HEK293 (cell line): ENCODE measurements around the gene RRAS.

Experiments used
- PATZ1 ChIP-seq: fragments of 450-650 bp; formaldehyde crosslinking; IDR thresholded peaks from 2 replicates; pipeline ENCODE4 v1.5.1; 2016; ENCODE audit warnings: missing biosample characterization, missing genetic modification characterization
- PBX3 ChIP-seq: sonication (generic); formaldehyde crosslinking; IDR thresholded peaks from 2 replicates; pipeline ENCODE4 v1.8.1; 2022; ENCODE audit warnings: mild to moderate bottlenecking, moderate library complexity, missing genetic modification reagents
- REPIN1 ChIP-seq: fragments of 450-650 bp; formaldehyde crosslinking; IDR thresholded peaks from 2 replicates; pipeline ENCODE4 v1.5.1; 2017; ENCODE audit warnings: missing biosample characterization, missing genetic modification characterization, low read depth
- SP2 ChIP-seq: fragments of 450-650 bp; formaldehyde crosslinking; IDR thresholded peaks from 2 replicates; pipeline ENCODE4 v1.5.1; 2016; ENCODE audit warnings: missing biosample characterization, missing genetic modification characterization
- TCF7L2 ChIP-seq: IDR thresholded peaks from 2 replicates; pipeline ENCODE4 v1.6.1; 2011; ENCODE audit warnings: low read depth, mild to moderate bottlenecking, inconsistent platforms, low read length, moderate library complexity, borderline replicate concordance
- WT1 ChIP-seq: fragments of 450-650 bp; formaldehyde crosslinking; IDR thresholded peaks from 2 replicates; pipeline ENCODE4 v1.5.1; 2016; ENCODE audit warnings: missing biosample characterization, missing genetic modification characterization
- ZBTB7A ChIP-seq: fragments of 450-650 bp; formaldehyde crosslinking; IDR thresholded peaks from 2 replicates; pipeline ENCODE4 v1.5.1; 2016; ENCODE audit warnings: low read depth, missing biosample characterization, missing genetic modification characterization
- ZFP69B ChIP-seq: fragments of 450-650 bp; formaldehyde crosslinking; IDR thresholded peaks from 2 replicates; pipeline ENCODE4 v1.5.1; 2016; ENCODE audit warnings: missing biosample characterization, missing genetic modification characterization
- ZNF112 ChIP-seq: fragments of 450-650 bp; formaldehyde crosslinking; IDR thresholded peaks from 2 replicates; pipeline ENCODE4 v1.5.0; 2017; ENCODE audit warnings: missing biosample characterization, missing genetic modification characterization
- ZNF114 ChIP-seq: fragments of 450-650 bp; formaldehyde crosslinking; IDR thresholded peaks from 2 replicates; pipeline ENCODE4 v1.5.0; 2017; ENCODE audit warnings: missing biosample characterization, missing genetic modification characterization
- ZNF202 ChIP-seq: fragments of 450-650 bp; formaldehyde crosslinking; IDR thresholded peaks from 2 replicates; pipeline ENCODE4 v1.5.1; 2016; ENCODE audit warnings: missing biosample characterization, missing genetic modification characterization, borderline replicate concordance
- ZNF221 ChIP-seq: fragments of 450-650 bp; formaldehyde crosslinking; IDR thresholded peaks from 2 replicates; pipeline ENCODE4 v1.5.1; 2017; ENCODE audit warnings: missing biosample characterization, missing genetic modification characterization, borderline replicate concordance
- ZNF223 ChIP-seq: fragments of 450-650 bp; formaldehyde crosslinking; IDR thresholded peaks from 2 replicates; pipeline ENCODE4 v1.5.1; 2016; ENCODE audit warnings: missing biosample characterization, missing genetic modification characterization
- ZNF24 ChIP-seq: fragments of 450-650 bp; formaldehyde crosslinking; IDR thresholded peaks from 2 replicates; pipeline ENCODE4 v1.5.1; 2016; ENCODE audit warnings: missing biosample characterization, missing genetic modification characterization
- ZNF274 ChIP-seq, 2 experiments: fragments of 200-500 bp in 1 of 2; fragments of 450-650 bp in 1 of 2; sonication (Bioruptor generic) in 1 of 2; formaldehyde crosslinking in 1 of 2; IDR thresholded peaks; 2 replicates each; pipeline versions ENCODE4 v1.5.1 to v1.6.1; 2014 to 2016; ENCODE audit warnings: borderline replicate concordance in 1 of 2, inconsistent platforms in 1 of 2, low read length in 1 of 2, missing biosample characterization in 1 of 2, missing genetic modification characterization in 1 of 2
- ZNF350 ChIP-seq: fragments of 450-650 bp; formaldehyde crosslinking; IDR thresholded peaks from 2 replicates; pipeline ENCODE4 v1.5.0; 2017; ENCODE audit warnings: missing biosample characterization, mild to moderate bottlenecking, missing genetic modification characterization
- ZNF394 ChIP-seq: fragments of 450-650 bp; formaldehyde crosslinking; IDR thresholded peaks from 2 replicates; pipeline ENCODE4 v1.5.1; 2016; ENCODE audit warnings: missing biosample characterization, missing genetic modification characterization, mild to moderate bottlenecking, moderate library complexity, borderline replicate concordance
- ZNF416 ChIP-seq: fragments of 450-650 bp; formaldehyde crosslinking; IDR thresholded peaks from 2 replicates; pipeline ENCODE4 v1.5.1; 2016; ENCODE audit warnings: missing biosample characterization, missing genetic modification characterization
- ZNF48 ChIP-seq: fragments of 450-650 bp; formaldehyde crosslinking; IDR thresholded peaks from 2 replicates; pipeline ENCODE4 v1.5.1; 2016; ENCODE audit warnings: missing biosample characterization, missing genetic modification characterization
- ZNF560 ChIP-seq: fragments of 450-650 bp; formaldehyde crosslinking; IDR thresholded peaks from 2 replicates; pipeline ENCODE4 v1.5.1; 2017; ENCODE audit warnings: missing biosample characterization, missing genetic modification characterization, borderline replicate concordance
- ZNF571 ChIP-seq: fragments of 450-650 bp; formaldehyde crosslinking; IDR thresholded peaks from 2 replicates; pipeline ENCODE4 v1.5.0; 2017; ENCODE audit warnings: missing biosample characterization, missing genetic modification characterization
- ZNF658 ChIP-seq: fragments of 450-650 bp; formaldehyde crosslinking; IDR thresholded peaks from 2 replicates; pipeline ENCODE4; 2016; ENCODE audit warnings: missing biosample characterization, missing genetic modification characterization
- ZNF670 ChIP-seq: fragments of 450-650 bp; formaldehyde crosslinking; IDR thresholded peaks from 2 replicates; pipeline ENCODE4 v1.5.1; 2016; ENCODE audit warnings: missing biosample characterization, missing genetic modification characterization, low read depth
- ZNF707 ChIP-seq: fragments of 450-650 bp; formaldehyde crosslinking; IDR thresholded peaks from 2 replicates; pipeline ENCODE4 v1.5.1; 2016; ENCODE audit warnings: missing biosample characterization, missing genetic modification characterization
- ZNF776 ChIP-seq: fragments of 450-650 bp; formaldehyde crosslinking; IDR thresholded peaks from 2 replicates; pipeline ENCODE4 v1.5.0; 2017; ENCODE audit warnings: missing biosample characterization, missing genetic modification characterization, borderline replicate concordance
- ZNF785 ChIP-seq: fragments of 450-650 bp; formaldehyde crosslinking; IDR thresholded peaks from 2 replicates; pipeline ENCODE4 v1.5.1; 2016; ENCODE audit warnings: missing biosample characterization, missing genetic modification characterization
- ZSCAN23 ChIP-seq: fragments of 450-650 bp; formaldehyde crosslinking; IDR thresholded peaks from 2 replicates; pipeline ENCODE4 v1.5.1; 2016; ENCODE audit warnings: missing biosample characterization, missing genetic modification characterization
- ZXDB ChIP-seq: fragments of 450-650 bp; formaldehyde crosslinking; IDR thresholded peaks from 2 replicates; pipeline ENCODE4 v1.5.1; 2016; ENCODE audit warnings: missing biosample characterization, missing genetic modification characterization
- TF ChIP-seq, protein P1 (sequence below): fragments of 450-650 bp; formaldehyde crosslinking; IDR thresholded peaks from 2 replicates; pipeline ENCODE4 v1.5.1; 2016; ENCODE audit warnings: missing biosample characterization, missing genetic modification characterization, borderline replicate concordance
- TF ChIP-seq, protein P2 (sequence below): fragments of 450-650 bp; formaldehyde crosslinking; IDR thresholded peaks from 2 replicates; pipeline ENCODE4 v1.5.1; 2016; ENCODE audit warnings: missing biosample characterization, missing genetic modification characterization, borderline replicate concordance

Gene RRAS

GRCh38 chr19:49640113-49640898 lies at the start of gene RRAS (continued):
- TF ChIP-seq ZNF221 (tag by site-specific recombination) (no peak), ZBTB7A (tag by site-specific recombination) (peak; percentile 76; the same call in 1 of the 2 replicates), ZNF202 (tag by site-specific recombination) (no peak), SP2 (tag by site-specific recombination) (peak; percentile 81), ZNF223 (no peak), ZNF48 (no peak), ZNF114 (tag by site-specific recombination) (no peak), ZNF571 (no peak), ZSCAN23 (tag by site-specific recombination) (no peak), PBX3 (CRISPR knock-in tag) (no peak), TCF7L2 (no peak), ZNF24 (peak; percentile 93), ZNF670 (no peak), ZNF776 (tag by site-specific recombination) (no peak), ZNF416 (no peak), ZNF112 (no peak), ZFP69B (tag by site-specific recombination) (peak; percentile 98), ZNF274 (IDR thresholded peaks at IDR 0.05; ENCODE audit: low read length) (no peak), ZNF274 (tag by site-specific recombination; IDR thresholded peaks at IDR 0.05; ENCODE audit: borderline replicate concordance) (no peak), ZNF350 (tag by site-specific recombination) (no peak), ZXDB (tag by site-specific recombination) (peak; percentile 92), ZNF560 (tag by site-specific recombination) (no peak), ZNF707 (tag by site-specific recombination) (no peak), ZNF394 (tag by site-specific recombination) (peak; percentile 100), WT1 (tag by site-specific recombination) (peak; percentile 88), ZNF658 (tag by site-specific recombination) (no peak), REPIN1 (tag by site-specific recombination) (no peak; the same call in 1 of the 2 replicates), ZNF785 (no peak; the same call in 1 of the 2 replicates), PATZ1 (tag by site-specific recombination) (peak; percentile 100)
- TF ChIP-seq, protein P1, sequence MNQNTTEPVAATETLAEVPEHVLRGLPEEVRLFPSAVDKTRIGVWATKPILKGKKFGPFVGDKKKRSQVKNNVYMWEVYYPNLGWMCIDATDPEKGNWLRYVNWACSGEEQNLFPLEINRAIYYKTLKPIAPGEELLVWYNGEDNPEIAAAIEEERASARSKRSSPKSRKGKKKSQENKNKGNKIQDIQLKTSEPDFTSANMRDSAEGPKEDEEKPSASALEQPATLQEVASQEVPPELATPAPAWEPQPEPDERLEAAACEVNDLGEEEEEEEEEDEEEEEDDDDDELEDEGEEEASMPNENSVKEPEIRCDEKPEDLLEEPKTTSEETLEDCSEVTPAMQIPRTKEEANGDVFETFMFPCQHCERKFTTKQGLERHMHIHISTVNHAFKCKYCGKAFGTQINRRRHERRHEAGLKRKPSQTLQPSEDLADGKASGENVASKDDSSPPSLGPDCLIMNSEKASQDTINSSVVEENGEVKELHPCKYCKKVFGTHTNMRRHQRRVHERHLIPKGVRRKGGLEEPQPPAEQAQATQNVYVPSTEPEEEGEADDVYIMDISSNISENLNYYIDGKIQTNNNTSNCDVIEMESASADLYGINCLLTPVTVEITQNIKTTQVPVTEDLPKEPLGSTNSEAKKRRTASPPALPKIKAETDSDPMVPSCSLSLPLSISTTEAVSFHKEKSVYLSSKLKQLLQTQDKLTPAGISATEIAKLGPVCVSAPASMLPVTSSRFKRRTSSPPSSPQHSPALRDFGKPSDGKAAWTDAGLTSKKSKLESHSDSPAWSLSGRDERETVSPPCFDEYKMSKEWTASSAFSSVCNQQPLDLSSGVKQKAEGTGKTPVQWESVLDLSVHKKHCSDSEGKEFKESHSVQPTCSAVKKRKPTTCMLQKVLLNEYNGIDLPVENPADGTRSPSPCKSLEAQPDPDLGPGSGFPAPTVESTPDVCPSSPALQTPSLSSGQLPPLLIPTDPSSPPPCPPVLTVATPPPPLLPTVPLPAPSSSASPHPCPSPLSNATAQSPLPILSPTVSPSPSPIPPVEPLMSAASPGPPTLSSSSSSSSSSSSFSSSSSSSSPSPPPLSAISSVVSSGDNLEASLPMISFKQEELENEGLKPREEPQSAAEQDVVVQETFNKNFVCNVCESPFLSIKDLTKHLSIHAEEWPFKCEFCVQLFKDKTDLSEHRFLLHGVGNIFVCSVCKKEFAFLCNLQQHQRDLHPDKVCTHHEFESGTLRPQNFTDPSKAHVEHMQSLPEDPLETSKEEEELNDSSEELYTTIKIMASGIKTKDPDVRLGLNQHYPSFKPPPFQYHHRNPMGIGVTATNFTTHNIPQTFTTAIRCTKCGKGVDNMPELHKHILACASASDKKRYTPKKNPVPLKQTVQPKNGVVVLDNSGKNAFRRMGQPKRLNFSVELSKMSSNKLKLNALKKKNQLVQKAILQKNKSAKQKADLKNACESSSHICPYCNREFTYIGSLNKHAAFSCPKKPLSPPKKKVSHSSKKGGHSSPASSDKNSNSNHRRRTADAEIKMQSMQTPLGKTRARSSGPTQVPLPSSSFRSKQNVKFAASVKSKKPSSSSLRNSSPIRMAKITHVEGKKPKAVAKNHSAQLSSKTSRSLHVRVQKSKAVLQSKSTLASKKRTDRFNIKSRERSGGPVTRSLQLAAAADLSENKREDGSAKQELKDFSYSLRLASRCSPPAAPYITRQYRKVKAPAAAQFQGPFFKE (tag by site-specific recombination), result no peak
- TF ChIP-seq, protein P2, sequence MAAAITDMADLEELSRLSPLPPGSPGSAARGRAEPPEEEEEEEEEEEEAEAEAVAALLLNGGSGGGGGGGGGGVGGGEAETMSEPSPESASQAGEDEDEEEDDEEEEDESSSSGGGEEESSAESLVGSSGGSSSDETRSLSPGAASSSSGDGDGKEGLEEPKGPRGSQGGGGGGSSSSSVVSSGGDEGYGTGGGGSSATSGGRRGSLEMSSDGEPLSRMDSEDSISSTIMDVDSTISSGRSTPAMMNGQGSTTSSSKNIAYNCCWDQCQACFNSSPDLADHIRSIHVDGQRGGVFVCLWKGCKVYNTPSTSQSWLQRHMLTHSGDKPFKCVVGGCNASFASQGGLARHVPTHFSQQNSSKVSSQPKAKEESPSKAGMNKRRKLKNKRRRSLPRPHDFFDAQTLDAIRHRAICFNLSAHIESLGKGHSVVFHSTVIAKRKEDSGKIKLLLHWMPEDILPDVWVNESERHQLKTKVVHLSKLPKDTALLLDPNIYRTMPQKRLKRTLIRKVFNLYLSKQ (tag by site-specific recombination), result no peak
